ENCODE measurements around the gene SMIM1.
"Not testable (repeated sequence)": the region's sequence is repeated elsewhere in the genome, so short reads cannot be mapped to it uniquely, and the experiment has no call there.

Gene SMIM1

DNA sequence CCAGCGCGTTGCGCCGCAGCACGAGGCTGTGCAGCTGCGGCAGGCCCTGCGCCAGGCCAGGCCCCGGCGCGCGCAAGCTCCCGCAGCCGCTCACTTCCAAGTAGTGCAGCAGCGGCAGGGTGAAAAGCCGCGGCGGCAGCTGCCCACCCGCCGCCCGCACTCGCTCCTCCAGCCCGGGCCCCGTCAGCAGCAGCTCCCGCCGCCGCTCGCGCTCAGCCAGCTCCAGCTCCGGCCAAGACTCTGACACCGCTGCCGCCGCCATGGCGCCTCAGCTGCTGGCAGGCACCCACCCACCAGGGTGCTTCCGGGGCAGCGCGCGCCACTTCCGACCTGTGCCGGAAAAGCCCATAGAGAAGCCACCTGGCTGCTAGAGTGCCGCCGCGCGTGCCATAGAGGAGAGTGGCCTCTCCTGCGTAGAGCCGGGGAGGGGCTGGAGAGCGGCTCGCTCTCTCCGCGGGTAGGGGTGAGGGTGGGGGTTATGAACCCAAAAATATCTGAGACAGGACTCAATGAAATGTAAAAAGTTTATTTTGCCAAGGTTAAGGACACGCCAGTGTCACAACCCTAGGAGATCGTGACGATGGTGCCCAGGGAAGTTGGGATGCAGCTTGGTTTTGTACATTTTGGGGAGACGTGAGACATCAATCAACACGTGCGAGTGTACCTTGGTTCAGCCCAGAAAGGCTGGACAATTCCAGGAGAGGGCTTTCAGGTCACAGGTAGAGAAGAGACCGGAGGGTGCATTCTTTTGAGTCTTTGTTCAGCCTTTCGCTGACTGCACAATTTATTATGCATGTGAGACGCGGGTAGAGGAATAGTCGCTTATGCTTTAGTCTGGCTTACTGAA is 23.9 kb downstream of the SMIM1 start, which contains the start of gene LRRC47:
TSS of gene LRRC47 (minus strand) at position 284 of the 847 bp plus-strand sequence. CDS start at position 262, 22 bp downstream.
- peak; percentile 90 for DNase-seq

DNA sequence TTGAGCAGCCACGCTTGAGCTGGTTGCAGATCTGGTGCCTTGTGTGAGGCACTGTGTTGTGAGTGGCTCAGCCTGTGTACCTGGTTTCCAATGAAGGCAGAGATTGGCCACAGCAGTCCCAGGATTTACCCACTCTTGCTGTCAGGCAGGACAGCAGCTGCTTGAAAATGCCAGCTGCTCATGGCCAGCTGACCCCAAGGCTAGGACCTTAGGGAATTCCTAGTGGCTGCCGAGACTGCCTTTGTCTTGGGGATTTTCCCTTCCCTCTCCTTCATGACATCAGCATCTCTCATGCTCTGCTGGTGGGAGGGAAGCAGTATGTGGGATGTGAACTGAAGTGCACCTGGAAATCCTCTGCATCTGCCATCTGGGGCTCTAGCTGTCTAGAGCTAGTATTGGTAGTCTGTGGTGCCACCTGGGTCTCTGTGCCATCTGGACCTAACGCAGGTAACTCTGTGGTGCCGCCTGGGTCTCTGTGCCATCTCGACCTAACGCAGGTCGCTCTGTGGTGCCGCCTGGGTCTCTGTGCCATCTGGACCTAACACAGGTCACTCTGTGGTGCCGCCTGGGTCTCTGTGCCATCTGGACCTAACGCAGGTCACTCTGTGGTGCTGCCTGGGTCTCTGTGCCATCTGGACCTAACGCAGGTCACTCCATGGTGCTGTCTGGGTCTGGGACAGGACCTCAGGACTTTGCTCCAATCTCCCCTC is 27.6 kb downstream of the SMIM1 start:
- no peak for DNase-seq

- DNase-seq: not testable (repeated sequence)
These were observed 28.2 kb downstream of the SMIM1 start for GRCh38 chr1:3800795-3801194.

- DNase-seq: no peak
These were observed 31.5 kb downstream of the SMIM1 start for GRCh38 chr1:3803905-3804626.

- DNase-seq: not testable (repeated sequence)
These were observed 32.0 kb downstream of the SMIM1 start for GRCh38 chr1:3804627-3804944.

- DNase-seq: no peak
These were observed 32.5 kb downstream of the SMIM1 start for GRCh38 chr1:3805038-3805437.

- no peak for DNase-seq
These were observed 35.2 kb downstream of the SMIM1 start for GRCh38 chr1:3807769-3808168.

DNA sequence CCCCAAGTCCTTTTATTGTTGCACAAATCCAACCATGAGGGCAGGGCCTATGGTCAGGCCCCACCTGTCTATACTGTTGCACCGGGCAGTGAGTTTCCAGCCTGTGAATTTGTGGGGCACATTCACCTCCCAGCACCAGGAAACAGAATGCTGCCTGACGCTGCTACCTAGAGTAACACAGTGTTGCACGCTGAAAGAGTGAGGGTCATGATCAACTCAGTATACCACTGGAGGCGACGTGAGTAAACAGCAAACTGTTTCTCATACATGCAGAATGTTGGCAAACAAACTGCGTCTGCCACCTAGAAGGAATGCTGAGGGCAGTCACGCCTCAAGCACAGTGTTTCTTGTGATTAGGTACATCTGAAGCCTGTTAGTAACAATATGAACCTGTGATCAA is 37.1 kb downstream of the SMIM1 start:
- DNase-seq: no peak

GRCh38 chr1:3810149-3810761 is 37.7 kb downstream of the SMIM1 start:
- DNase-seq: not testable (repeated sequence)

DNA sequence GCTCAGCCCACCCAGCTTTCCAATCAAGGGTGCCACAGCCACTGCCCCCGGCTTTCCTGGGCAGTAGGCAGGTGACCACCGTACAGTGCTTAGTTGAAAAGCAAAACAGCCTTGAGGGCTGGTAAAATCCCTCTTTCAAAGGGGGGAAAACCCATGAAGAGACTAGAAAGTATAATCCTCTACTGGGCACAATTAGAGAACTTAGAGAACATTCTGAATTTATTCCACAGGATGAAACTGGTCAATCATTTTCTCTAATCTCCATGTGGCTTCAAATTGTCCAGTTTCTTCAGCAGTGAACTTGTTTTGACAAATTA is 39.0 kb downstream of the SMIM1 start:
- DNase-seq: no peak

- DNase-seq: no peak
These were observed 41.5 kb downstream of the SMIM1 start for GRCh38 chr1:3814065-3814464.

DNA sequence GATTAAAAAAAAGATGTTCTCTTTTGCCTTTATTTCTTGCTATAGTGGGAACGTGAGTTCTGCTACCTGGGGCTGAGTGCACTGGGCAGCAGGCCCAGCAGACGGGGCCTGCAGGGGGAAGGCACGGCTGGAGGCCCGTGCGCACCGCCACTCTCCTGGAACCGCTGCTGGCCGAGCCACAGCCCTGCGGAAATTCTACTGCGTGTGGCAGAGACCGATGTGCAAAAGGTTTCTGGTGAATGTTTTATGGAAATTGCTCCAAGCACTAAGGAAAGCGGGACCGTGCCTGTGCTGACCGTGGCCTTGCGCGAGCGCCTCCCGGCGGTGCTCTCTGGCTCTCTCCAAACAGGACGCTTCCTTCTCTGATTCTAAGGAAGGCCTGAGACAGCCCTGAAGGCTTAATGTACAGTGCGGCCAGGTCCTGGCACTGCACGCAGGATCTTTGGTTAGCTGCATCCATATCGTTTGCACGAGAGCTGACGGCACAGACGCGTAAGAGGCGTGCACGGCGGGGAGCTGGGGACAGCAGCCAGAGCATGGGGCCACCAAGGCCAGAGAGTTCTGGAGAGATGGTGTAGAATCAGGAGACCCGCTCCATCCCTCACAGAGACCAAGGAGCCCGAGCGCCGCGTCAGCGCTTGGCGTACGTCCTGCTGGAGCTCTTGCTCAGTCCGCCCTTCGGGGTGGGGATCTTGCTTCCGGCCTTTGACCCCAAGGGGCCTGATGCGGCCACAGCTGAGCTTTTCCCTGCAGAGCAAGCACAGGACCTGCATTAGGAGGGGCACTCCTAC is 42.4 kb downstream of the SMIM1 start:
- DNase-seq: no peak

GRCh38 chr1:3816331-3817137 is 44.0 kb downstream of the SMIM1 start:
- DNase-seq: no peak

DNA sequence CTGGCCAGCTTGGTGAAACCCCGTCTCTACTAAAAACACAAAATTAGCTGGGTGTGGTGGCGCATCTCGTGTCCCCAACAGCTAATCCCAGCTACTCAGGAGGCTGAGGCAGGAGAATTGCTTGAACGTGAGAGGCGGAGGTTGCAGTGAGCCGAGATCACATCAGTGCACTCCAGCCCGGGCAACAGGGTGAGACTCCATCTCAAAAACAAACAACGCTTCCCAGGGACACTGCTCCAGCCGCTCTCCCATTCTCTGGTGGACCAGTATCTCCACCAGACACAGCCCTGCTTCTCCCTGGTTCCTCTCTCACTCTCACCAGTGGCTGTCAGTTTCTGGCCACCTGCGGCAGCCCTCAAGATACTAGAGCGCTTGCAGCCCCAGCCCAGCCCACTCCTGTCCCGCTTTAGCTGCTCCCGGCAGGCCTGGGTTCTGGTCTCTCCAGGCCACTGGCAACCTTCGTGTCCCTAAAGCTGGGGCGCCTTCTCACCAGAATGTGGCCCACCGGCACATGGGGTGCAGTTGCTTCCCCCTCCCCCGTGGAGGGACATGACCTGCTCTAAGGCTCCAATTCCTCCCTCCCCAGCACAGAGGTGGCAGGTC is 44.7 kb downstream of the SMIM1 start:
- no peak for DNase-seq

GRCh38 chr1:3817821-3818597 is 45.5 kb downstream of the SMIM1 start:
- DNase-seq: no peak

DNA sequence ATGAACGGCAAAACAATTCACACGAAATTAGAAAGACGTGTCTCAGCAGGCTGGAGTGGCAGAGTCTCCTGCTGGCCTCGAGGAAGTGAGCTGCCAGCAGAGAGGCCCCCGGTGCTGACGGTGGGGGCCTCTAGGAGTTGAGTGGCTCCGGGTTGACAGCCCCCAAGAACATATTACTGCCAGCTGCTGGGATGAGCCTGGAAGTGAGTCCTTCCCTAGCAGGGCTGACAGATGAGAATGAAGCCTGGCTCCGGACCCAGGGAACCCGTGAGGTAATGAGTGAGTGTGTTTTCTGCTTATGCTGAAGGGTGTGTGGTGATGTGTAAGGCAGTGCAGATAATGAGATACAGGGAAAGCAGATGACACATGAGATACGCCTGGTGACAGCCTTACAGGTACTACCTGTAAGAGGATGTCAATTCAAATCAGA is 47.2 kb downstream of the SMIM1 start:
- DNase-seq: peak; percentile 16

GRCh38 chr1:3820316-3820715 is 47.8 kb downstream of the SMIM1 start:
- DNase-seq: no peak

DNA sequence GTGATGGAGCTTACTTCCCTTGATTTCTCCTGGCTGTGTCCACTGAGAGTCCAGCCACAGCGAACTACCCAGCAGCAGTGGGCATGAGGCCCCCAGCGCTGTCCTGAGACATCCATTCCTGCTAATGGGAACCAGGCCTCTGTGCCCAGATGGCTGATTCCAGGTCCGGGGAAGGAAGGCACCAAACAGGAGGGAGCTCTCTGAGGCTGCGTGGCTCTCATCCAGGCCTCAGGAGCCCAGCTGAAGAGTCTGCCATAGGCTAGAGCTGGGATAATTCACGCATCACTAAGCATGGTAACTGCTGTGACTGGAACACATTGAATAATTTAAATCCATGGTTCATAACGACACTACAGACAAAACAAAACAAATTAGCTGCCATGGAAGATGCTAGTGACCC is 48.5 kb downstream of the SMIM1 start:
- no peak for DNase-seq

- no peak for DNase-seq
These were observed 48.9 kb downstream of the SMIM1 start for GRCh38 chr1:3821447-3821846.

- DNase-seq: no peak
These were observed 49.4 kb downstream of the SMIM1 start for GRCh38 chr1:3821908-3822307.

Data from fibroblast of skin of scalp (primary cell).